SU-DHL-6 (cell line): Measurements from ENCODE around the gene ATP6V0D1.

Experiments
- H2AFZ ChIP-seq: fragments of 200-600 bp; sonication (generic); 2 replicates; pipeline ENCODE4 v1.6.1; 2014; ENCODE audit warnings: low read depth, mild to moderate bottlenecking, moderate library complexity, mixed read lengths, antibody characterized with exemption, low read length; ENCODE audit not compliant: severe bottlenecking
- H3F3A ChIP-seq: fragments of 200-600 bp; shearing (Covaris generic); 2 replicates; pipeline ENCODE4 v1.6.0; 2016; ENCODE audit warnings: antibody characterized with exemption, mild to moderate bottlenecking; ENCODE audit not compliant: insufficient read depth
- H3K27ac ChIP-seq: fragments of 200-600 bp; sonication (generic); 2 replicates; pipeline ENCODE4 v1.5.1; 2016; ENCODE audit warnings: low read depth, mild to moderate bottlenecking, low read length, moderate library complexity, mixed read lengths
- H3K27me3 ChIP-seq: fragments of 200-600 bp; sonication (generic), shearing (Covaris generic); 2 replicates; pipeline ENCODE4 v1.6.0; 2014; ENCODE audit warnings: mild to moderate bottlenecking, low read length
- H3K36me3 ChIP-seq: fragments of 200-600 bp; sonication (generic); 2 replicates; pipeline ENCODE4 v1.6.1; 2014; ENCODE audit warnings: mild to moderate bottlenecking, low read length, mixed read lengths
- H3K4me2 ChIP-seq: fragments of 300-600, 200-600 bp; shearing (Covaris generic), sonication (generic); 2 replicates; pipeline ENCODE4 v1.6.0; 2014; ENCODE audit warnings: low read length, low read depth, mild to moderate bottlenecking; ENCODE audit not compliant: poor library complexity, severe bottlenecking
- H3K4me3 ChIP-seq: fragments of 200-600 bp; sonication (generic); 2 replicates; pipeline ENCODE4 v1.5.1; 2014; ENCODE audit warnings: antibody characterized with exemption, low read length, mild to moderate bottlenecking, mixed read lengths; ENCODE audit not compliant: insufficient read depth, poor library complexity, severe bottlenecking
- H3K79me2 ChIP-seq: fragments of 200-600 bp; sonication (generic); 2 replicates; pipeline ENCODE4 v1.6.1; 2014; ENCODE audit warnings: mild to moderate bottlenecking, low read length, moderate library complexity; ENCODE audit not compliant: insufficient read depth
- H3K9ac ChIP-seq: fragments of 200-600 bp; sonication (generic); 2 replicates; pipeline ENCODE4 v1.7.0; 2014; ENCODE audit warnings: mild to moderate bottlenecking, low read length
- H3K9me2 ChIP-seq: fragments of 200-600 bp; sonication (generic); replicated peaks from 2 replicates; pipeline ENCODE4 v1.6.1; 2014; ENCODE audit warnings: low read length; ENCODE audit not compliant: insufficient read depth
- H3K9me3 ChIP-seq: fragments of 200-600 bp; sonication (generic); 2 replicates; pipeline ENCODE4 v1.6.1; 2014; ENCODE audit warnings: low read length, mixed read lengths; ENCODE audit not compliant: insufficient read depth
- H4K20me1 ChIP-seq: fragments of 200-600 bp; sonication (generic); 2 replicates; pipeline ENCODE4 v1.6.1; 2014; ENCODE audit warnings: low read depth, mild to moderate bottlenecking, antibody characterized with exemption, low read length, moderate library complexity, mixed read lengths
- EZH2phosphoT487 ChIP-seq: fragments of 200-600 bp; sonication (generic), shearing (Covaris generic); conservative IDR thresholded peaks from 2 replicates; pipeline ENCODE4 v1.6.1; 2018; ENCODE audit warnings: mild to moderate bottlenecking, antibody characterized with exemption, low read length, moderate library complexity, mixed read lengths
- TF ChIP-seq, protein P1 (sequence below): fragments of 200-600 bp; sonication (generic); IDR thresholded peaks from one replicate; pipeline ENCODE4 v1.5.1; 2017; ENCODE audit warnings: antibody characterized with exemption, mild to moderate bottlenecking, low read length, moderate library complexity; ENCODE audit not compliant: insufficient read depth, poor library complexity, severe bottlenecking

The ATP6V0D1 gene

DNA sequence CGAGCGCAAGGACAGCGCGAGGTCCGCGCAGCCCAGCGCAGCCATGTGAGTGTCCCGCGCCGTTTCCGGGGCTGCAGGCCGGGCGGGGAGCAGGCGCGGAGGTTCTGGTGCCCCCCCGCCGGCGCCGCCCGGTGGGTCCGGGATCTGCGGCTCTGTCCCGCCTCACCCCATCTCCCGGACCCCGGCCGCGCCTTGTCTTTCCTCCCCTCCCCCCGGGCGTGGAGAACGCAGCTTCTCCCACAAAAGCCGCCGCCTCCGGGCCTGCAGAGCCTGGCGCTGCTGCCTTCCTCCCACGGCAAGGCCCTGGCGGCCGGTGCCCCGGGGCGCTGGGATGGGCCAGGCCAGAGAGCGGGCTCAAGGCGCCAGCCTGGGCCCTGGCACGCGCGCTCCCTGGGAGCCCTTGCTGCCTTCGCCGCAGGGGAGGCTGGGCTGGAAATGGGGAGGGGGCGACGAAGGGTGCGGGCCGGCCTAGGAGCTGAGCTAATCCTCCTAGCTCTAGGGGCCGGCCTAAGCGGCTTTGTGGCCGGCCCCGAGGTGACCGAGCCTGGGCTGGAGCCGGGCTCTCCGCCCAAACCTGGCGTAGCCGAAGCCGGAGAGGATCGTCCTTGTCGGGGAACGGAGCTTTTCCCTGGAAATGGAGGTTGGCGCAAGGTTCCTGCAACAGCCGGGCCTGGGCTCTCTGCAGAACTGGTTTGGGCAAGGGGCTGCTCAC lies 48.1 kb upstream of the ATP6V0D1 start:
- Histone ChIP-seq H3K79me2 (no peaks in the 10 kb centered on the region), H3K9me3 (no peaks in the 10 kb centered on the region), H4K20me1 (no peaks in the 10 kb centered on the region), H3K4me2 (peak overlapping the region; percentile 52), H2AFZ (peak overlapping the region; percentile 31), H3K36me3 (no peaks in the 10 kb centered on the region), H3F3A (peaks cover 5% of the 10 kb centered on the region; the same call in 1 of the 2 replicates), H3K27me3 (no peaks in the 10 kb centered on the region), H3K4me3 (peak overlapping the region; percentile 49), H3K9ac (peak overlapping the region; percentile 47), H3K9me2 (no peaks in the 10 kb centered on the region), H3K27ac (no peak overlapping the region)
- TF ChIP-seq EZH2phosphoT487, result 0 out of 2 replicates have a peak, but pooled peaks have one; percentile 34
- TF ChIP-seq, protein P1, sequence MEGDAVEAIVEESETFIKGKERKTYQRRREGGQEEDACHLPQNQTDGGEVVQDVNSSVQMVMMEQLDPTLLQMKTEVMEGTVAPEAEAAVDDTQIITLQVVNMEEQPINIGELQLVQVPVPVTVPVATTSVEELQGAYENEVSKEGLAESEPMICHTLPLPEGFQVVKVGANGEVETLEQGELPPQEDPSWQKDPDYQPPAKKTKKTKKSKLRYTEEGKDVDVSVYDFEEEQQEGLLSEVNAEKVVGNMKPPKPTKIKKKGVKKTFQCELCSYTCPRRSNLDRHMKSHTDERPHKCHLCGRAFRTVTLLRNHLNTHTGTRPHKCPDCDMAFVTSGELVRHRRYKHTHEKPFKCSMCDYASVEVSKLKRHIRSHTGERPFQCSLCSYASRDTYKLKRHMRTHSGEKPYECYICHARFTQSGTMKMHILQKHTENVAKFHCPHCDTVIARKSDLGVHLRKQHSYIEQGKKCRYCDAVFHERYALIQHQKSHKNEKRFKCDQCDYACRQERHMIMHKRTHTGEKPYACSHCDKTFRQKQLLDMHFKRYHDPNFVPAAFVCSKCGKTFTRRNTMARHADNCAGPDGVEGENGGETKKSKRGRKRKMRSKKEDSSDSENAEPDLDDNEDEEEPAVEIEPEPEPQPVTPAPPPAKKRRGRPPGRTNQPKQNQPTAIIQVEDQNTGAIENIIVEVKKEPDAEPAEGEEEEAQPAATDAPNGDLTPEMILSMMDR, result no peak

DNA sequence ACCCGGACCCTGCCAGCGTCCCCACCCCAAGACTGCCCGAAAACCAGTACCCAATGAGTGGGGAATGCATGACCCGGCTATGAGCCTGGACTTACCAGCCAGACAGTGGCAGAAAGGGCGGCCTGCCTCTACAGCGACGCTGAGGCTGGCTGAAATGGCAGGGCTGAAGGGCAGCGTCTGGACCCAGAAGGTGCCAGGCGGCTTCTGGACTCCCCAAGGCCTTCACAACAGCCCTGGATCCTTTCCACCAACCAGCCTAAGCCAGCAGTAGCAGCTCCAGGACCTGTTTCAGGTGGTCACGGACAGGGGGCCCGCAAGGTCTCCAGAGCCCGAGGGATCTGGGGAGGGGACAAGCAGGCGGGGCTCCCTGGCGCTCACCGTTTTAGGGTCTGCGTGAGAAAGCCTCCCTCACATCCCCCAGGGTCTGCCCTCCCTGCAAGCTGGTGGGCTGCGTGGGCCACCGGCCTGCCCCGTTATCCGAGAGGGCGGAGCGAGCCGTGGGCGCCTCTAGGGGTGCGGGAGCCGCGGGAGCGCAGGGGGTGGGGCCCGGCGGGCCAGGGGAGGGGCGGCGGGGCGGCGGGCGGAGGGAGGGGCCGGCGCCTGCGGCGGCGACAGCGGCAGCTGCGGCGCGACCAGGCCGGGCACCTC lies 47.4 kb upstream of the ATP6V0D1 start, which contains the start of gene RIPOR1:
RIPOR1 (plus strand) TSS at position 608 of the 648 bp plus-strand sequence. CDS start 9,618 bp downstream, outside the sequence.
- Histone ChIP-seq H3K4me2 (peak within 1 kb of the TSS; percentile 52), H2AFZ (peak within 1 kb of the TSS; percentile 31), H3K9me2 (no peaks in the 10 kb centered on the region), H3F3A (peaks cover 5% of the 10 kb centered on the region; the same call in 1 of the 2 replicates), H3K27me3 (no peaks in the 10 kb centered on the region), H3K79me2 (no peaks in the 10 kb centered on the region), H3K27ac (no peak within 1 kb of the TSS), H3K9ac (peak within 1 kb of the TSS; percentile 47), H3K4me3 (peak within 1 kb of the TSS; percentile 49), H4K20me1 (no peaks in the 10 kb centered on the region), H3K9me3 (no peaks in the 10 kb centered on the region), H3K36me3 (no peaks in the 10 kb centered on the region)
- TF ChIP-seq, protein P1, result no peak
- no peak for TF ChIP-seq EZH2phosphoT487

DNA sequence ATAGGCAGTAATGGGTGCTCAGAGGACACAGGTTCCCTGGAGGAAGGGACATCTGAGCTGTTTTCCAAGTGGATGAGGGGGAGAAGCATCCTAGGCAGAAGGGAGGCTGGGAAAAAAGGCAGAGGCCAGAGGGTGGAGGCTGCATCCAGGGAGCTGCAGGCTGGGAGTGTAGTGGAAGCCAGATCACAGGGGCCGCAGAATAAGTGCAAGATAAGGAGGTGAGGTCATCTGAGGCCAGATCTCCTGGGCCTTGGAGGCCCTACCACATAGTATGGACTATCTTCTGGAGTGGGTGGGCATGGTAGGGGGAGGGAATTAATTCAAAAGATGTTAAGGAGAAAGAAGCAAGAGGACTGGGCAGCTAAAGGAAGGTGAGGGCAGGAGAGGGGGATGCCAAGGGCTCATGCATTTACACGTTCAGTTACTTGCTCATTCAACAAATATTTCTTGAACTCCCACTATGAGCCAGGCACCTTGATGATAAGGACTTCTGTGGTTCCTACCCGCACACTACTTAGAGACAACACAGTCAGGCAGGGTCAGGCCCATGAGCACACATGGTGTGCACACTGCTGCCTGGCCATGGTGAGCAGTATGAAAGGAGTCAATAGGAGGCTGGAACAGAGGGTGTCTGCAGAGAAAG lies 45.3 kb upstream of the ATP6V0D1 start:
- Histone ChIP-seq H3K27me3 (no peaks in the 10 kb centered on the region), H4K20me1 (no peaks in the 10 kb centered on the region), H3F3A (peaks cover under 1% of the 10 kb centered on the region; the same call in 1 of the 2 replicates), H3K9me3 (no peaks in the 10 kb centered on the region), H3K27ac (no peak overlapping the region), H3K4me2 (no peak overlapping the region), H3K36me3 (no peaks in the 10 kb centered on the region), H2AFZ (no peak overlapping the region), H3K79me2 (no peaks in the 10 kb centered on the region), H3K9ac (no peak overlapping the region), H3K9me2 (no peaks in the 10 kb centered on the region), H3K4me3 (no peak overlapping the region)
- TF ChIP-seq EZH2phosphoT487, result no peak
- TF ChIP-seq, protein P1, result no peak
